MM.1S (cell line): Measurements from ENCODE around the gene ZFPL1.

ENCODE experiments used
- DNase-seq: peaks from one replicate; pipeline ENCODE4 v3.0.0-alpha.2; 2015
- H2AFZ ChIP-seq: fragments of 300-600 bp; sonication (generic); 2 replicates; pipeline ENCODE4 v1.6.0; 2016; ENCODE audit warnings: antibody characterized with exemption, low read length
- H3F3A ChIP-seq: fragments of 300-600 bp; sonication (generic); 2 replicates; pipeline ENCODE4 v1.6.1; 2016; ENCODE audit warnings: mild to moderate bottlenecking, antibody characterized with exemption, low read length, moderate library complexity, mixed read lengths; ENCODE audit not compliant: insufficient read depth
- H3K27ac ChIP-seq: fragments of 300-600 bp; sonication (generic); 2 replicates; pipeline ENCODE4 v1.5.1; 2016; ENCODE audit warnings: mild to moderate bottlenecking, low read length
- H3K27me3 ChIP-seq: fragments of 300-600 bp; sonication (generic); replicated peaks from 2 replicates; pipeline ENCODE4 v1.6.0; 2016; ENCODE audit warnings: low read length; ENCODE audit not compliant: insufficient read depth
- H3K36me3 ChIP-seq: fragments of 300-600 bp; sonication (generic); replicated peaks from 2 replicates; pipeline ENCODE4 v1.6.1; 2016; ENCODE audit warnings: mild to moderate bottlenecking, low read length, mixed read lengths; ENCODE audit not compliant: insufficient read depth
- H3K4me1 ChIP-seq: fragments of 300-600 bp; sonication (generic); 2 replicates; pipeline ENCODE4 v1.6.1; 2016; ENCODE audit warnings: low read length, mixed read lengths
- H3K4me2 ChIP-seq: fragments of 300-600 bp; sonication (generic); 2 replicates; pipeline ENCODE4 v1.6.0; 2016; ENCODE audit warnings: low read depth, low read length
- H3K4me3 ChIP-seq: fragments of 300-600 bp; sonication (generic); 2 replicates; pipeline ENCODE4 v1.5.1; 2016; ENCODE audit warnings: low read length, mixed read lengths
- H3K79me2 ChIP-seq: fragments of 300-600 bp; sonication (generic); 2 replicates; pipeline ENCODE4 v1.6.1; 2016; ENCODE audit warnings: mixed run types, low read length, mixed read lengths
- H3K9ac ChIP-seq: fragments of 300-600 bp; sonication (generic); 2 replicates; pipeline ENCODE4 v1.6.1; 2016; ENCODE audit warnings: low read length, mixed read lengths
- H3K9me2 ChIP-seq: fragments of 300-600 bp; sonication (generic); replicated peaks from 2 replicates; pipeline ENCODE4 v1.6.1; 2016; ENCODE audit warnings: mild to moderate bottlenecking, low read length, mixed read lengths; ENCODE audit not compliant: insufficient read depth
- H3K9me3 ChIP-seq: fragments of 300-600 bp; sonication (generic); replicated peaks from 2 replicates; pipeline ENCODE4 v1.6.1; 2016; ENCODE audit warnings: mild to moderate bottlenecking, low read length, mixed read lengths; ENCODE audit not compliant: insufficient read depth
- H4K20me1 ChIP-seq: fragments of 300-600 bp; sonication (generic); 2 replicates; pipeline ENCODE4 v1.6.1; 2016; ENCODE audit warnings: mild to moderate bottlenecking, low read length, moderate library complexity, mixed read lengths; ENCODE audit not compliant: insufficient read depth
- CTCF ChIP-seq: fragments of 300-600 bp; sonication (generic); IDR thresholded peaks from 2 replicates; pipeline ENCODE4 v1.5.1; 2016; ENCODE audit warnings: antibody characterized with exemption, low read length, mixed read lengths
- EZH2 ChIP-seq: fragments of 300-600 bp; sonication (generic); optimal IDR thresholded peaks from 2 replicates; pipeline ENCODE3; 2017; ENCODE audit warnings: low read depth, mild to moderate bottlenecking, antibody characterized with exemption, low read length, mixed read lengths
- EZH2phosphoT487 ChIP-seq: fragments of 300-600 bp; sonication (generic); IDR thresholded peaks from 2 replicates; pipeline ENCODE4 v1.6.1; 2018; ENCODE audit warnings: antibody characterized with exemption, low read length

ZFPL1 gene

GRCh38 chr11:65083834-65084597 lies at the start of gene ZFPL1, which contains the start of gene CDCA5:
TSS of gene ZFPL1 (plus strand) at chr11:65084222. CDS start at chr11:65084699, 477 bp downstream.
TSS of gene CDCA5 (minus strand) at chr11:65084040. CDS start at chr11:65083978, 62 bp downstream.
- Histone ChIP-seq H3K4me1 (peaks cover 57% of the 10 kb centered on the region), H3K4me2 (peak within 1 kb of the TSS; percentile 92), H3K36me3 (peaks cover 3% of the 10 kb centered on the region; the same call in 1 of the 2 replicates), H3K9me3 (no peaks in the 10 kb centered on the region), H2AFZ (peak within 1 kb of the TSS; percentile 71), H4K20me1 (no peaks in the 10 kb centered on the region), H3K79me2 (peaks cover 86% of the 10 kb centered on the region), H3K4me3 (peak within 1 kb of the TSS; percentile 84), H3K9ac (peak within 1 kb of the TSS; percentile 88), H3K9me2 (no peaks in the 10 kb centered on the region), H3K27me3 (no peaks in the 10 kb centered on the region), H3F3A (peaks cover 30% of the 10 kb centered on the region), H3K27ac (peak within 1 kb of the TSS; percentile 74)
- no peak for TF ChIP-seq EZH2phosphoT487
- TF ChIP-seq EZH2, result no peak
- no peak for TF ChIP-seq CTCF
- peak; percentile 97 for DNase-seq

- Histone ChIP-seq H3F3A (no peaks in the 10 kb centered on the region), H2AFZ (no peak overlapping the region), H3K9ac (no peak overlapping the region), H3K27me3 (no peaks in the 10 kb centered on the region), H3K4me1 (no peaks in the 10 kb centered on the region), H3K27ac (no peak overlapping the region), H4K20me1 (no peaks in the 10 kb centered on the region), H3K9me3 (no peaks in the 10 kb centered on the region), H3K79me2 (no peaks in the 10 kb centered on the region), H3K4me3 (no peak overlapping the region), H3K36me3 (no peaks in the 10 kb centered on the region), H3K4me2 (no peak overlapping the region), H3K9me2 (no peaks in the 10 kb centered on the region)
- DNase-seq, result no peak
- TF ChIP-seq EZH2 (no peak), EZH2phosphoT487 (no peak), CTCF (no peak)
Measured at GRCh38 chr11:65034423-65034822, 49.6 kb upstream of the ZFPL1 start.

- no peaks in the 10 kb centered on the region for H3K79me2 ChIP-seq
- H2AFZ ChIP-seq, result no peak overlapping the region
- DNase-seq, result no peak
- H3K4me2 ChIP-seq, result no peak overlapping the region
- TF ChIP-seq EZH2 (no peak), EZH2phosphoT487 (no peak), CTCF (no peak)
- no peaks in the 10 kb centered on the region for H3K36me3 ChIP-seq
- no peaks in the 10 kb centered on the region for H3K27me3 ChIP-seq
- peaks cover 5% of the 10 kb centered on the region; the same call in 1 of the 2 replicates for H3K4me1 ChIP-seq
- peaks cover 5% of the 10 kb centered on the region for H3F3A ChIP-seq
- H3K9me2 ChIP-seq, result no peaks in the 10 kb centered on the region
- H3K27ac ChIP-seq, result no peak overlapping the region
- H4K20me1 ChIP-seq, result no peaks in the 10 kb centered on the region
- H3K4me3 ChIP-seq, result no peak overlapping the region
- H3K9ac ChIP-seq, result no peak overlapping the region
- H3K9me3 ChIP-seq, result no peaks in the 10 kb centered on the region
Measured at GRCh38 chr11:65035579-65035978, 48.4 kb upstream of the ZFPL1 start.
